HUDEP-2 (cell line): ENCODE data around the gene PSEN1.

Experiments
- DNase-seq, 76 experiments: peaks; one replicate each; lab custom pipeline; 2025; ENCODE audit not compliant: unreplicated experiment in 76 of 76; lab: John Stamatoyannopoulos, UW

The PSEN1 gene

DNA sequence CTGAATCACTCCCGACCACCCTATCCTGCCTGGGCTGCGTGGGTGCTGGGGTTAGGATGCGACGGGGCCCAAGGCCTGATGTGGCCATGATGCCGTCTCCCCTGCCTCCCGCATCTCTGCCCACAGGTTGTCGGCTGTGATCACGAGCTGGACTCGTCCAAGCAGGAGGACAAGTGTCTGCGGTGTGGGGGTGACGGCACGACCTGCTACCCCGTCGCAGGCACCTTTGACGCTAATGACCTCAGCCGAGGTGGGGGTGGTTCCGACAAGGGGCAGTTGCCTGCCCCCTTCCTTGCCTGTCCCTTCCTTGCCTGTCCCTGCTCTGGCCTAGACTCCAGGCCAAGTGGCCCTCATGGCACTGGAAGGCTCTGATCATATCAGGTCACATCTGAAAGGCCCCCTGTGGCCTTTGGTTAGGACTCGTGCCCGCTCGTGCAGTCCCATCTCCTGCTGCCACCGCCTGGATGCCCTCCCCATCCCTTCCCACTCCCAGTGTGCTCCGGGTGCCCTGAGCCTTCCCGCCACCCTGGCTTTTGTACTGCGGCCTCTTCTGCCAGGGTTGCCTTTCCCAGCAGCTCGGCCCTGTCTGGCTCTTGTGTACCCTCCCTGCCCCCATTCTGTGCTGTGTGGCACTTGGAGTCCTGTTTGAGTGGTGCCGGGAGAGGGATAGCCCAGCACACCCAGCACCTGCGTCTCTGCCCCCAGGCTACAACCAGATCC is 114.6 kb downstream of the PSEN1 start:
- no peak for DNase-seq

DNA sequence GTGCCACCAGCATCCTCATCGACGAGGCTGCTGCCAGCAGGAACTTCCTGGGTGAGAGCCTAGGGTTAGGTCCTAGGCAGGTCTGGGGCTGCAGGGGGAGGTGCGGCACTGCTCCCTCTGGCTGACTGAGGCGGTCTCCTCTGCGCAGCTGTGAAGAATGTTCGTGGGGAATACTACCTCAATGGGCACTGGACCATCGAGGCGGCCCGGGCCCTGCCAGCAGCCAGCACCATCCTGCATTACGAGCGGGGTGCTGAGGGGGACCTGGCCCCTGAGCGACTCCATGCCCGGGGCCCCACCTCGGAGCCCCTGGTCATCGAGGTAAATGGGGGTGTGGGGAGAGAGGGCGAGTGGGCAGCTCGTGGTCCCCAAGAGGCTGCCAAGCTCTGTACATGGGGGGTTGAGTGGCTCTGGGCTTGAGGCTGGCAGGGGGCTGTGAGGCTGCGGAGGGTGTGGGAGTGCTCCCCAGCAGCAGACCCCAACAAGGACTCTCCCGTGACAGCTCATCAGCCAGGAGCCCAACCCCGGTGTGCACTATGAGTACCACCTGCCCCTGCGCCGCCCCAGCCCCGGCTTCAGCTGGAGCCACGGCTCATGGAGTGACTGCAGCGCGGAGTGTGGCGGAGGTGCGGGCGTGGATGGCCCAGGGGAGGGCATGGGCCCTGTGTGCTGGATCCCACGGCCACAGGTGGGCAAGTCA is 115.4 kb downstream of the PSEN1 start:
- DNase-seq, result no peak

DNA sequence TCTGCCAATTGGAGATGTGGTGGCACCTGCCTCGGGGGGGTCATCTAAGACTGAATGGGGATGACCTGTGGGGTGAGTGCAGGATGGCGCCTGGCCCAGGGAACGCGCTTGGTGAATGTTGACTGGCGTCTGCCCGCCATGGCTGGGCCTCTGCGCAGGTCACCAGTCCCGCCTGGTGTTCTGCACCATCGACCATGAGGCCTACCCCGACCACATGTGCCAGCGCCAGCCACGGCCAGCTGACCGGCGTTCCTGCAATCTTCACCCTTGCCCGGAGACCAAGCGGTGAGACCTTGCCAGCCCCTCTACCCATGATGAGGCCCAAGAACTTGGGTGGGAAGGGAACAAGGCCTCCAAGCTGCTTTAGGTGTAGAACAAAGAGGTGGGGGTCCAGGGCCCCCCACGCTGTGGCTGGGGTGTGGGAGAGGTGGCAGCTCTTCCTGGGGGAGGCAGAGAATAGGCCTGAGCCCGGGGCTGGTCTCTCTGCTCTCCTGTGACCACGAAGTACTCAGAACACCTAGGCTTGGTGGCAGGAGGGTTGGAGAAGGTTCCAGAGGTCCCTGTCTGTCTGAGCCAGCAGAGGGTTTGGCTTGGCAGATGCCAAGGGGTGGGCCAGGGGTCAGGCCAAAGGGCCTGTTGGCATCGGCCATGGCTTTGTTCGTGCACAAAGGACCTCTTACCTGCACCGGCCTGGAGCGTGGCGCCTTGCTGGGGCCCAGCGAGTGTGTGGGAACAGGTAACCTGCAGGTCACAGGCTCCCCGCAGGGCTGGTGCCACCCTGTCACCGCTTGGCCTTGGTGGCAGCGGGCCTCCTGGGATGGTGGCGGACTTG is 116.4 kb downstream of the PSEN1 start:
- DNase-seq, result no peak

DNA sequence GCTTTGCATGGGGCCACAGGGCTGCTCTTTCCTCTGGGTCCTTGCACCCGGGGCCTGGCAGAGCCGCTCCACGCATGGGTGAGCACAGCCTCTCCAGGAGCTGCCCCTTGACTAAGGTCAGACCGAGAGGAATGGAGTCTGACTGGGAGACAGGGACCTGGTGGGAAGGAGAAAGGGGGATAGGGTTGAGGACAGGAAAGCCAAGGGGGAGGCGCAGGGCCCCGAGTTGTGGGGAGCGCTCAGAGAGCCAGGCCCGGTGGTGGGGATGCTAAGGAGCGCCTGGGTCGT is 117.0 kb downstream of the PSEN1 start:
- DNase-seq, result no peak

DNA sequence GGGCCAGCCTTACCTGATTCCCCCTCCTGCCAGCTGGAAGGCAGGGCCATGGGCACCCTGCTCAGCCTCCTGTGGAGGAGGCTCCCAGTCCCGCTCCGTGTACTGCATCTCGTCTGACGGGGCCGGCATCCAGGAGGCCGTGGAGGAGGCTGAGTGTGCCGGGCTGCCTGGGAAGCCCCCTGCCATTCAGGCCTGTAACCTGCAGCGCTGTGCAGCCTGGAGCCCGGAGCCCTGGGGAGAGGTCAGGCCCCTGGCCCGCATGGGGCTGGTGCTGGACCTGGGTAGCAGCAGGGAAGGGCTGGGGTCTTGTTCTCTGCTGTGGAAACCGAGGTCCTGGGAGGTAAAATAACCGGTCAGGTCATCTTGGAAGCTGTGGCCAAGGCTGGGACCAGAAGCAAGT is 117.4 kb downstream of the PSEN1 start:
- DNase-seq, result no peak

DNA sequence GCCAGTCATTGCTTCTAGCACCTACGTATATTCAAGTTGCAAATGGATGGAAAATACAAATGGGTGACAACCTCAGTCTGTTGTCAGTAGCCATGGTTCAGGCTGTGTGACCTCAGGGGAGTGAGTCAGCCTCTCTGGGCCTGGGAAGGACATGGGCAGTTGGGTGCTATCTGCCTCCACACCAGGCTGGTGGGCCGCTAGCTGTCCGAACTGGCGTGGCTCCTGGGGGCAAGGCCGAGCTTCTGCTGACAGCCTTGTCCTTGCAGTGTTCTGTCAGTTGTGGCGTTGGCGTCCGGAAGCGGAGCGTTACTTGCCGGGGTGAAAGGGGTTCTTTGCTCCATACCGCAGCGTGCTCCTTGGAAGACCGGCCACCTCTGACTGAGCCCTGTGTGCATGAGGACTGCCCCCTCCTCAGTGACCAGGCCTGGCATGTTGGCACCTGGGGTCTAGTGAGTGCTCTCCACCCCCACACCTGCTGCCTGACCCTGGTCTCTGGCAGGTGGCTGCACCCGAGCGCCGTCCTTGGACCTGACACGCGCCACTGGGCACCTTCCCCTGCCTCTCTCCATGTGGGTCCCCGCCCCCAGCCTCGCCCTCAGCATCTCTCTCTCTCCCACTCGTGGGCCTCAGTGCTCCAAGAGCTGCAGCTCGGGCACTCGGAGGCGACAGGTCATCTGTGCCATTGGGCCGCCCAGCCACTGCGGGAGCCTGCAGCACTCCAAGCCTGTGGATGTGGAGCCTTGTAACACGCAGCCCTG is 118.1 kb downstream of the PSEN1 start:
- DNase-seq, result no peak

DNA sequence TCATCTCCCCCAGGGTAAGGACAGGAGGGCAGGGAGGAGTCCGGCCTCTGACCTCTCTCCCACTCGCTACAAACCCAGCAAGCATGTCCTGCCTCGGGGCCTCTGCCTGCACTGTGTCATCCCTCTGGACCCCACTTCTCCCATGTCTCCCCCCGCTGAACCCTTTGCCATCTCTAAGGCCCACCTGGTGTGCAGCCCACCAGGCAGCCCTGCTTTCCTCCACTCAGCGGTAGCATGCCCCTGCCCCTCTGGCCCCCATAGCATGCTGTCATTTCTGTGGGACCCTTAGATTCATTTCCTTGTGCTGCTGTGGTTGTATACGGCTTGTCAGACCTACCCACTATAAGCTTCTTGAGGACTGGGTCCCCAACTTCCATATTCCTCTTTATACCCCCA is 118.7 kb downstream of the PSEN1 start:
- DNase-seq, result no peak

DNA sequence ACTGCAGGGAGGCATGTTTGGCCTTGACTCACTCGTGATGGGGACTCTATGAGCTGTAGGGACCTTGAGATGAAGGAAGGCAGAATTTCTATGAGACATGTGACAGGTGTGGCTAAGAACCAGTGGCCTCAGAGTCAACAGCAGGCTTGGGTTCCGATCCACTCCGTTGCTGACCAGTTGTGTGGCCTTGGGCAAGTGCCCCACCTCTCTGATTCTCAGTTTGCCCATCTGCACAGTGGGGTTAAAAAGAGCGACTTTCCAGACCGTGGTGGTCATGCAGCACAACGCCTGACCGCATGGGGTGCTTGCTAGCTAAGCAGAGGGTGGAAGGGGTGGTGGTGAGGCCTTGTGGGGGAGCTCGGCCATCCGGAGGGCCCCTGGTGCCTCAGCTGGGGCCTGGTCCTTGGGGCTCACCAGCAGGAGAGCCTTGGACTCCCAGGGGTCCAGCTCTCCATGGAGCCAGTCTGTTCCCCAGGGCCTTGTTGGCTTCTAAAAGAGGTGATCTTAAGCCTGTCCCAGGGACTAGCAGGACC is 119.5 kb downstream of the PSEN1 start:
- DNase-seq, result no peak

DNA sequence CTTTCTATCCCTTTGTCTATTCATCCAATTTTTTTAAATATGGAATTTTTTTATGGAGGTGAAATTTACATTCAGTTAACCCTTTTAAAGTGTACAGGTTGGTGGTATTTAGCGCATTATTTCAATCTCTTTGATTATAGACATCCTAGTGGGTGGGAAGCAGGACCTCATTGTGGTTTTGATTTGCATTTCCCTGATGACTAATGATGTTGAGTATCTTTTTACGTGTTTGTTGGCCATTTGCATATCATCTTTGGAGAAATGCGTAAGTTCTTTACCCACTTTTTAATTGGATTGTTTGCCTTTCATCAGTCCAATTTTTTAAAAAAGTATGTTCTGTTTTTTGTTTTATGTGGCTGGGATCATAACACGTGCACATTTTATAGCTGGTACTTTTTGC is 121.8 kb downstream of the PSEN1 start:
- DNase-seq, result no peak

DNA sequence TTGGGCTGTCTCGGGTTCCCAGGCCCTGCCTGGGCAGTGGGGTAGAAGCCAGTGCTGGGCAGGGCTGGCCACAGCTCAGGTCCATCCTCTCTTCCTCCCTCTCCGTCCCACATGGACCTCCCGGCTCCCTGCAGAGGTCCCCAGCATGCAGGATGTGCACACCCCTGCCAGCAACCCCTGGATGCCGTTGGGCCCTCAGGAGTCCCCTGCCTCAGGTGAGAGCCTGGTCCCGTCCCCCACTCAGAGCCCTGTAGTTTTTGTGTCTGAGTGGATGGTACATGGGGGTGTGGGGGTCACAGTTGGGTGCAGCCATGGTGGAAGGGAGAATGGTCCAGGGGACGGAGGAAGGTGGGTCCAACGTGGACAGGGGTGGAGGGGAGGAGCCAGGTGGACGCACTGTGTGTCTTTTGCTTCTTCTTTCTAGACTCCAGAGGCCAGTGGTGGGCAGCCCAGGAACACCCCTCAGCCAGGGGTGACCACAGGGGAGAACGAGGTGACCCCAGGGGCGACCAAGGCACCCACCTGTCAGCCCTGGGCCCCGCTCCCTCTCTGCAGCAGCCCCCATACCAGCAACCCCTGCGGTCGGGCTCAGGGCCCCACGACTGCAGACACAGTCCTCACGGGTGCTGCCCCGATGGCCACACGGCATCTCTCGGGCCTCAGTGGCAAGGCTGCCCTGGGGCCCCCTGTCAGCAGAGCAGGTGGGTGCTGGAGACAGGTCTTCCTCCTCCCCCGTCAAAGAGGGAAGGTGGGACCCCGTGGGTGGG is 122.7 kb downstream of the PSEN1 start:
- no peak for DNase-seq

DNA sequence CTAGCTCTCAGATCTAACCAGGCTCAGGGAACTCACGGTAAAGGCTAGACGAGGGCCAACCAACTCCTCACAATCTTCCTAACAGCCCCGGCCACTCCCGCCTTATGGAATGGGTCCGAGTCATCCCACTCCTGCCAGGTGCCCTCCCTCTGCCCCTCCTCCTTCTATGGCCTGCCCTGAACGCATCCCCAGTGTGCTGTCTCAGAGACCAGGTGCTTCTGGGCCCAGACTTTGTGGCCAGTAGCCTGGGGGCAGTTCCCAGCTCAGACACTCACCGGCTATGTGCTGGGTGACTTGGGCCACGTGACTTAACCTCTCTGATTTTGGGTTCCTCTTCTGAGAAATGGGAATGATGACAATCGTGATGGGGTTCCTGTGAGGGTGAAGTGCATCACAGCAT is 123.5 kb downstream of the PSEN1 start:
- DNase-seq, result no peak

DNA sequence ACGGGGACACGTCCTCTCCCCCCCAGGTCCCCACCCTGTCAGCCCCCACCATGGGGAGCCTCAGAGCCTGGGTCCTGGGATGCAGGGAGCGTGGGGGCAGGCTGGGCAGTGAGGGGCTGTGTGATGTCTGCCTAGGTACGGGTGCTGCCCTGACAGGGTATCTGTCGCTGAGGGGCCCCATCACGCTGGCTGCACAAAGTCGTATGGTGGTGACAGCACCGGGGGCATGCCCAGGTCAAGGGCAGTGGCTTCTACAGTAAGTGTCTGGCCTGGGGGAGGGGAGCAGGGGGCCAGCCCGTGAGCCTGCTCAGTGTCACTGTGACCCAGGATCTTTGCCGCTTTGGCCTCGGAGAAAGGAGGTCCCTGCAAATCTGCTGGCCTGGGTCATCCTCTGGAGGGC is 124.3 kb downstream of the PSEN1 start:
- no peak for DNase-seq

DNA sequence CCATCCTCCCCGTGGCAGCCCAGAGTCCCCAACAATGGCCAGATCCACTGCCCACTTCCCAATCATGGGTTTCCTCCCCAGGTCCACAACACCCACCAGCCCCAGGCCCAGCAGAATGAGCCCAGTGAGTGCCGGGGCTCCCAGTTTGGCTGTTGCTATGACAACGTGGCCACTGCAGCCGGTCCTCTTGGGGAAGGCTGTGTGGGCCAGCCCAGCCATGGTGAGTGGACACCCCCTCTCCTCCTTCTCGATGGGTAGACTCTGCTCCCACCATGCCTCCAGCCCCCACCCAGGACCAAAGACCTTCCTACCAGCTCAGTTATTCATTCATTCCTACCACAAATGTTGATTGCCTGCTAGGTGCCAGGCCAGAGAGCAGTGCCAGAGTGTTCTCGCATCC is 124.8 kb downstream of the PSEN1 start:
- no peak for DNase-seq

DNA sequence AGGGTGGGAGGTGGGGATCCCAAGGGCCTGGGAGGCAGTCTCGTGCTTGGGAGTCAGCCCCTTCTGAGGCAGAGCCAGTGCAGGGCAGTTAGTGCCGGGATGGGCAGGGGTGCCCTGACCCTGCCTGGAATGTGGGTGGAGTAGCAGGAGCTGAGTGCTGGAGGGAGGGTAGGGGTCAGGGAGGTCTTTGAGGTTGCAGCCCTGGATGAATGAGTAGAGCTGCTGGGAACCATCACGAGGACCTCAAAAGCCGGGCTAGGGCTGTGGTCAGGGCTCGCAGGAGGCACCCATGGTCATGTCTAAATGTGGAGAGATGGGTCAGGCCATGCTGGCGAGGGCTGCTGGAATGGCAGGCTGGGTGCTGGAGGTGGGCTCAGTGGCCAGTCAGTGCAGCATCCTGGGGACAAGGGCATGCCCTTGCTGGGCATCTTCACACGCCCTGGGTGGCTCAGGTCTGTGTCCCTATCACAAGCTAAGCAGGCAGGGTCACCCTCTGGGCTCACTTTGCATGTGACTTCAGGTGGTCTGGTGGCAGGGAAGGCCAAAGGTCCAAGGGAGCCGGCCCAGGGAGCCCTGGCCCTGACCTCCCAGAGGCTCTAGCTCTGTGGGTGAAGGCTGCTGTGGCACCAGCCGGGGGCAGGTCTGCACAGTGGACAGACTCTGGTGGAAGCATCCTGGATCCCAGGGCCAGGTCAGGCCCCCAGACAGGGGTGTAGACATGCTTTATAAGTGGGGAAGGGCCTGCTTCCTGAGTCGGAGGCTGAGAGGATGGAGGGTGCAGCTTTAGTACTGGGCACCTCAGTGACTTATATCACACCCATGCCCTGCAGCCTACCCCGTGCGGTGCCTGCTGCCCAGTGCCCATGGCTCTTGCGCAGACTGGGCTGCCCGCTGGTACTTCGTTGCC is 125.5 kb downstream of the PSEN1 start:
- DNase-seq, result no peak

DNA sequence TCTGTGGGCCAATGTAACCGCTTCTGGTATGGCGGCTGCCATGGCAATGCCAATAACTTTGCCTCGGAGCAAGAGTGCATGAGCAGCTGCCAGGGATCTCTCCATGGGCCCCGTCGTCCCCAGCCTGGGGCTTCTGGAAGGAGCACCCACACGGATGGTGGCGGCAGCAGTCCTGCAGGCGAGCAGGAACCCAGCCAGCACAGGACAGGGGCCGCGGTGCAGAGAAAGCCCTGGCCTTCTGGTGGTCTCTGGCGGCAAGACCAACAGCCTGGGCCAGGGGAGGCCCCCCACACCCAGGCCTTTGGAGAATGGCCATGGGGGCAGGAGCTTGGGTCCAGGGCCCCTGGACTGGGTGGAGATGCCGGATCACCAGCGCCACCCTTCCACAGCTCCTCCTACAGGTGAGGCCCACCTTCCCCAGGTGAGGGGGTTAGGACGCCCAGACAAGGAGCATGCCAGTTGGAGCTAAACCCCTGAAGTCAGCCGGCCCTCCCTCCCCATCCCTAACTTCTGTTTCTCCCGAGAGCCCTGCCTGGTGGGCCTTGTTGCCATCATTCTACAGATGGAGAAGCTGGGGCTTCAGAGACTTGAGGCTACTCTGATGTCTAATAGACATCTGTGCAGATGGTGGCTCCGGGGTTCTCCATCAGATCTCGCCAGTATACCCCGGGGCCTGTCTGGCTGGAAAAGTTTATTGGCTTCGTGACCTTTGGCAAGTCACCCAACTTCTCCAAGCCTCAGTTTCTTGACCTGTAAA is 126.3 kb downstream of the PSEN1 start:
- DNase-seq, result no peak

DNA sequence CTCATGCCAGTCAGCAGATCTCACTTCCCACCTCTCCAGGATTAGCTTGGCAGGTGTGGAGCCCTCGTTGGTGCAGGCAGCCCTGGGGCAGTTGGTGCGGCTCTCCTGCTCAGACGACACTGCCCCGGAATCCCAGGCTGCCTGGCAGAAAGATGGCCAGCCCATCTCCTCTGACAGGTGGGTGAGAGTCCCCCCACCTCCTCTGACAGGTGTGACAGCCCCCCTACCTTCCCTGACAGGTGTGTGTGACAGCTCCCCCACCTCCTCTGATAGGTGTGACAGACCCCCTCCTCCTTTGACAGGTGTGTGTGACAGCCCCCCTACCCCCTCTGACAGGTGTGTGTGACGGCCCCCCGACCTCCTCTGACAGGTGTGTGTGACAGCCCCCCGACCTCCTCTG is 127.3 kb downstream of the PSEN1 start:
- no peak for DNase-seq

DNA sequence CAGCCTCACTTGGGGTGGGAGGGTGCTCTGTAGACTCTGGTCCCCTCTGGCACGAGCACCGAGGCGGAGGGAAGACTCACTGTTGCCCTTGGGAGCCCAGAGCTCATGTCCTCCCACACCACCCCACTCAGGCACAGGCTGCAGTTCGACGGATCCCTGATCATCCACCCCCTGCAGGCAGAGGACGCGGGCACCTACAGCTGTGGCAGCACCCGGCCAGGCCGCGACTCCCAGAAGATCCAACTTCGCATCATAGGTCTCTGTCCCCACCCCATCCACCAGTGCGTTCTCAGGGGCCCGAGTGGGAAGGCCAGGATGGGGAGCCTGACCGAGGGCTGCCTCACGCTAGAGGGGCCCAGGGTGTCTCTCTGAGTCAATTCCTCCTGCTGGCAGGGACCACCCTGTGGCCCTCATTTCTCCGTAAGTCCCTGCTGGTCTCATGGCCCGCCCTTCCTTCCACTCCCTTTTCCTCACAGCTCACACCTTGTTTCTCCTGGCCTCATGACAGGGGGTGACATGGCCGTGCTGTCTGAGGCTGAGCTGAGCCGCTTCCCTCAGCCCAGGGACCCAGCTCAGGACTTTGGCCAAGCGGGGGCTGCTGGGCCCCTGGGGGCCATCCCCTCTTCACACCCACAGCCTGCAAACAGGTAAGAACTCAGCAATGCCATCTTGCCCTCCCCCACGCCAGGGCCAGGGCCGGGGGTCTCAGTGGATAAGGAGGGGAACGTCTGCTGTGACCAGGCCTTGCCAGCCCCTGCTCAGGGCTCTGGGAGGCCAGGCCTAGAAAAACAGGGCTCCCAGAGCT is 128.0 kb downstream of the PSEN1 start:
- DNase-seq, result no peak
